ENCODE data around the gene SRRM4. TPM values are rescaled to one million over a fixed set of nuclear protein-coding genes. Genes with fewer than 3 reads are reported as not detected.
"Not testable (repeated sequence)": the region's sequence is repeated elsewhere in the genome, so short reads cannot be mapped to it uniquely, and the experiment has no call there.

SRRM4 gene
- total and polyA plus RNA-seq, 4 donors, result not detected

DNA sequence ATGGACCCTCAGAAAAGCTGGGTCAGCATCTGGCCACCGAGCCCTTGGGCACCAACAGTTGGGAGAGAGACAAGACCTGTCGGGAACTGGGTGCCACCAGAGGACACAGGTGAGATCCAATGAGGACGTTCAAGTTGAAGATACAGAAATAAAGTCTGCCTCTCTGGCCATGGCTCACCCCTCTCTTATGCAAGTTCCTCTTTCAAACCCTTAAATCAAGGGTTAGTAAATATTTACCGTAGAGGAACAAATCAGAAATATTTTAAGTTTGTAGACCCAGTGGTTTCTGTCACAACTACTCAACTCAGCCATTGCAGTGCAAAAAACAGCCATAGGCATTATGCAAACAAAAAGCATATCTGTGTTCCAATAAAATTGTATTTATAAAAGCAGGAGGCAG lies 120.9 kb downstream of the SRRM4 start (continued):
- TF ChIP-seq TAF1 (conservative IDR thresholded peaks at IDR 0.05) (no peak), HNF4G (IDR thresholded peaks at IDR 0.05) (no peak), JUND (IDR thresholded peaks at IDR 0.05) (no peak), FOXA1 (IDR thresholded peaks at IDR 0.05) (no peak), FOXA2 (IDR thresholded peaks at IDR 0.05) (no peak), YY1 (IDR thresholded peaks at IDR 0.05) (no peak), RAD21 (IDR thresholded peaks at IDR 0.05) (no peak), HNF4A (conservative IDR thresholded peaks at IDR 0.05) (no peak)
- TF ChIP-seq, protein P1, sequence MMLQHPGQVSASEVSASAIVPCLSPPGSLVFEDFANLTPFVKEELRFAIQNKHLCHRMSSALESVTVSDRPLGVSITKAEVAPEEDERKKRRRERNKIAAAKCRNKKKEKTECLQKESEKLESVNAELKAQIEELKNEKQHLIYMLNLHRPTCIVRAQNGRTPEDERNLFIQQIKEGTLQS (IDR thresholded peaks at IDR 0.05), result no peak

DNA sequence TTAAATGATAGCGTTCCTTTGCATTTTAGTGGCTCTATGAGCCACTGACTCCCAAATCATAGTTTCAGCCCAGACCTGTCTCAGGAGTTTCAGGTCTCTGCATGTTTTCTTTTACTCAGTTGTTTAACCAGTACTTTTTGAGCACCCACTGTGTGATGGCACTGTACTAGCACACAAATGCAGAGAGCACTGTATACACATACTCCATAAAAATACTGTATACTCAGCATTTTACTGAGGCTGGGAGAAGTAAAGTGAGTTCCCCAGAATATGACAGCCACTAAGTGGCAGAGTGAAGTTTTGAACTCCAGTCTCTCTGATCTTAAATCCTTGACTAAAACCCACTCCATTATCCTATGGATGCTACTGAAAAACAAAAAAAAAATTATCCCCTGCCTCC lies 121.4 kb downstream of the SRRM4 start:
- no peak overlapping the region for H3K9ac ChIP-seq (ENCODE audit: low read depth in 1 of 2, low read length in 2 of 2)
- H3K4me1 ChIP-seq (ENCODE audit: control insufficient read depth in 4 of 4, insufficient read depth in 4 of 4, low read length in 3 of 4), result no peaks in the 10 kb centered on the region
- WGBS, result 80% methylated on average over 1 of the region's 1 CpG
- no peak overlapping the region for H3K27ac ChIP-seq (ENCODE audit: low read depth in 1 of 2, low read length in 2 of 2)
- TF ChIP-seq HNF4G (IDR thresholded peaks at IDR 0.05), result no peak
- TF ChIP-seq YY1 (IDR thresholded peaks at IDR 0.05), result no peak
- TF ChIP-seq, protein P1 (IDR thresholded peaks at IDR 0.05), result no peak
- TF ChIP-seq EGR1 (IDR thresholded peaks at IDR 0.05; ENCODE audit: low read depth in 2 of 2), result no peak
- TF ChIP-seq RXRA (IDR thresholded peaks at IDR 0.05), result no peak
- no peak for TF ChIP-seq TAF1 (conservative IDR thresholded peaks at IDR 0.05)
- TF ChIP-seq, protein P2, sequence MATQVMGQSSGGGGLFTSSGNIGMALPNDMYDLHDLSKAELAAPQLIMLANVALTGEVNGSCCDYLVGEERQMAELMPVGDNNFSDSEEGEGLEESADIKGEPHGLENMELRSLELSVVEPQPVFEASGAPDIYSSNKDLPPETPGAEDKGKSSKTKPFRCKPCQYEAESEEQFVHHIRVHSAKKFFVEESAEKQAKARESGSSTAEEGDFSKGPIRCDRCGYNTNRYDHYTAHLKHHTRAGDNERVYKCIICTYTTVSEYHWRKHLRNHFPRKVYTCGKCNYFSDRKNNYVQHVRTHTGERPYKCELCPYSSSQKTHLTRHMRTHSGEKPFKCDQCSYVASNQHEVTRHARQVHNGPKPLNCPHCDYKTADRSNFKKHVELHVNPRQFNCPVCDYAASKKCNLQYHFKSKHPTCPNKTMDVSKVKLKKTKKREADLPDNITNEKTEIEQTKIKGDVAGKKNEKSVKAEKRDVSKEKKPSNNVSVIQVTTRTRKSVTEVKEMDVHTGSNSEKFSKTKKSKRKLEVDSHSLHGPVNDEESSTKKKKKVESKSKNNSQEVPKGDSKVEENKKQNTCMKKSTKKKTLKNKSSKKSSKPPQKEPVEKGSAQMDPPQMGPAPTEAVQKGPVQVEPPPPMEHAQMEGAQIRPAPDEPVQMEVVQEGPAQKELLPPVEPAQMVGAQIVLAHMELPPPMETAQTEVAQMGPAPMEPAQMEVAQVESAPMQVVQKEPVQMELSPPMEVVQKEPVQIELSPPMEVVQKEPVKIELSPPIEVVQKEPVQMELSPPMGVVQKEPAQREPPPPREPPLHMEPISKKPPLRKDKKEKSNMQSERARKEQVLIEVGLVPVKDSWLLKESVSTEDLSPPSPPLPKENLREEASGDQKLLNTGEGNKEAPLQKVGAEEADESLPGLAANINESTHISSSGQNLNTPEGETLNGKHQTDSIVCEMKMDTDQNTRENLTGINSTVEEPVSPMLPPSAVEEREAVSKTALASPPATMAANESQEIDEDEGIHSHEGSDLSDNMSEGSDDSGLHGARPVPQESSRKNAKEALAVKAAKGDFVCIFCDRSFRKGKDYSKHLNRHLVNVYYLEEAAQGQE (IDR thresholded peaks at IDR 0.05), result no peak
- TF ChIP-seq HNF4A (conservative IDR thresholded peaks at IDR 0.05), result no peak
- TF ChIP-seq GABPA (IDR thresholded peaks at IDR 0.05 in 1 of 2, conservative IDR thresholded peaks at IDR 0.05 in 1 of 2), result no peak
- TF ChIP-seq ZBTB33 (IDR thresholded peaks at IDR 0.05), result no peak
- TF ChIP-seq NR2F2 (IDR thresholded peaks at IDR 0.05), result no peak
- H3K36me3 ChIP-seq (ENCODE audit: control insufficient read depth in 4 of 4, insufficient read depth in 3 of 4, low read depth in 1 of 4, low read length in 3 of 4), result no peaks in the 10 kb centered on the region
- no peak for DNase-seq (ENCODE audit: low spot score)
- peaks cover 2 to 12% (median 4%) of the 10 kb centered on the region in 4 donors for H3K9me3 ChIP-seq (ENCODE audit: control insufficient read depth in 4 of 4, low read length in 3 of 4)
- no peak overlapping the region for H3K4me3 ChIP-seq (ENCODE audit: low read depth in 1 of 3, low read length in 3 of 3)
- no peaks in the 10 kb centered on the region for H3K27me3 ChIP-seq (ENCODE audit: control insufficient read depth in 4 of 4, insufficient read depth in 4 of 4, low read length in 3 of 4)

- 85% methylated on average over 4 of the region's 4 CpGs for WGBS
- not testable (repeated sequence) for H3K9ac ChIP-seq (ENCODE audit: low read depth in 1 of 2, low read length in 2 of 2); DNase-seq (ENCODE audit: low spot score); H3K27ac ChIP-seq (ENCODE audit: low read depth in 1 of 2, low read length in 2 of 2); H3K36me3 ChIP-seq (ENCODE audit: control insufficient read depth in 4 of 4, insufficient read depth in 3 of 4, low read depth in 1 of 4, low read length in 3 of 4); H3K27me3 ChIP-seq (ENCODE audit: control insufficient read depth in 4 of 4, insufficient read depth in 4 of 4, low read length in 3 of 4); H3K4me1 ChIP-seq (ENCODE audit: control insufficient read depth in 4 of 4, insufficient read depth in 4 of 4, low read length in 3 of 4); H3K9me3 ChIP-seq (ENCODE audit: control insufficient read depth in 4 of 4, low read length in 3 of 4); H3K4me3 ChIP-seq (ENCODE audit: low read depth in 1 of 3, low read length in 3 of 3)
Measured at GRCh38 chr12:119104969-119105368, 123.6 kb downstream of the SRRM4 start.

Measured in liver (tissue), 9 donors.